Muscle layer of colon (tissue), 2 donors: ENCODE data around the gene AGBL1.

Experiments
- H3K27ac ChIP-seq: one replicate; pipeline ENCODE4 v1.7.0; 2013; ENCODE audit warnings: low read depth, mild to moderate bottlenecking, low read length, moderate library complexity
- H3K27me3 ChIP-seq, 2 donors: one replicate each; pipeline ENCODE4 v1.7.0; 2013; ENCODE audit warnings: low read length in 2 of 2, mild to moderate bottlenecking in 2 of 2; ENCODE audit not compliant: insufficient read depth in 2 of 2, control insufficient read depth in 1 of 2
- H3K36me3 ChIP-seq: one replicate; pipeline ENCODE4 v1.7.0; 2013; ENCODE audit warnings: mild to moderate bottlenecking, low read length; ENCODE audit not compliant: insufficient read depth
- H3K4me1 ChIP-seq: one replicate; pipeline ENCODE4 v1.7.0; 2013; ENCODE audit warnings: mild to moderate bottlenecking, low read length; ENCODE audit not compliant: insufficient read depth
- H3K4me3 ChIP-seq, 2 donors: one replicate each; pipeline ENCODE4 v1.7.0; 2013; ENCODE audit warnings: low read length in 2 of 2, low read depth in 1 of 2, mild to moderate bottlenecking in 1 of 2, moderate library complexity in 1 of 2
- H3K9ac ChIP-seq: one replicate; pipeline ENCODE4 v1.7.0; 2013; ENCODE audit warnings: low read length
- H3K9me3 ChIP-seq: one replicate; pipeline ENCODE4 v1.7.0; 2013; ENCODE audit warnings: mild to moderate bottlenecking, low read length
- donor health status: abdominal sarcoma.
- donor health status: Adenocarcinoma of cecum.

The AGBL1 gene

DNA sequence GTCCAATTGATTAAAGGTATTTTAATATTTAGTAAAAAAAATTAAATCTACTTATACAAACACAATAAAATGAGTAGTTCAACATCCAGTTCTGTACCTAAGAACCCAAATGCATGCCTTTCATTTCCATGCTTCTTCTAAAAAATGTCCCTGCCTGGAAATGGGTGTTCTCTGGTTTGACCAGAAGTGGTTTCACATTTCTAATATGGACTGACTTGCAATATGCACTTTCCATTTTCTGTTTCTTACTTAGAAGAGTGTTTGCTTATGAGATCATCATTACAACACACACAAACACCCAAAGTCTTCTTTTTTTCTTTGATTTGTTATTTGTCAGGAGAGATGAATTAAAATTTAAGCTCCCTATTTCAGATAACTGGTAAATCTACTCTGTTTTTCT, 879.6 kb downstream of the AGBL1 start:
- no peak overlapping the region for H3K4me3 ChIP-seq
- H3K9me3 ChIP-seq = no peaks in the 10 kb centered on the region
- no peak overlapping the region for H3K9ac ChIP-seq
- H3K36me3 ChIP-seq = no peaks in the 10 kb centered on the region
- no peaks in the 10 kb centered on the region for H3K27me3 ChIP-seq
- no peaks in the 10 kb centered on the region for H3K4me1 ChIP-seq
- H3K27ac ChIP-seq = no peak overlapping the region

DNA sequence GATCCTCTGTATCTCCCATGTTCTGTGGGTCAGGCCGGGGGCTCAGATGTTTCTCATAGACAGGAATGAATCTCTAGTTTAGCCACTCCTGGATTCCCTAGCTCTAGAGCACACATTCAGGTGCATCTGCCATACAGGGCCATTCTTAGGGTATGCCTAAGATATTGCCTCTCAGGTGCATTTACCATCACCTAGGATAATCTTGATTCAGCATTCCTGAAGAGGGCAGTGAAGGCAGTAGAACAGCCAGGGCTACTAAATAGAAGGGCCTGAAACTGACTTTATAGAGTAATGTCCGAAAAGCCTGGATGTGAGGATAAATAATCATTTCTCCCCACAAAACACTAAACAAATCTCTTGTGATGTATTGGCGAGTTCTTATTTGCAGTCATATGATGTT, 882.0 kb downstream of the AGBL1 start:
- no peaks in the 10 kb centered on the region for H3K27me3 ChIP-seq
- H3K4me3 ChIP-seq = no peak overlapping the region
- H3K27ac ChIP-seq = no peak overlapping the region
- no peaks in the 10 kb centered on the region for H3K36me3 ChIP-seq
- no peaks in the 10 kb centered on the region for H3K9me3 ChIP-seq
- no peaks in the 10 kb centered on the region for H3K4me1 ChIP-seq
- no peak overlapping the region for H3K9ac ChIP-seq

DNA sequence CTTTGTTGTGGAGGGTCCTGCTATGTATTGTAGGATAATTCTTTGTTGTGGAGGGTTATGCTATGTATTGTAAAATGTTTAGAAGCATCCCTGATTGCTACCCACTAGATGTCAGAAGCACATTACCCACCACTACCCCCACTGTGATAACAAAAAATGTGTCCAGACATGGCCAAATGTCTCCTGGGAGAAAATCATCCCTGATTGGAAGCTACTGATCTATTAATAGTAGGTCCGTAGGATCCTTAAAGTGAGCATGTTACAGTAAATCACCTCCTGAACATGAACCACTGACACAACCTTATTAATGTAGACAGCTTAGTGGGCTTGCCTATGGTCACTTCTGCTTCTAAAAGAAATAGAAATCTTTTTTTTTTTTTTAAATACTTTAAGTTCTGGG, 884.6 kb downstream of the AGBL1 start:
- Histone ChIP-seq H3K36me3 (no peaks in the 10 kb centered on the region), H3K27ac (no peak overlapping the region), H3K9me3 (no peaks in the 10 kb centered on the region), H3K9ac (no peak overlapping the region), H3K4me3 (no peak overlapping the region), H3K4me1 (no peaks in the 10 kb centered on the region), H3K27me3 (no peaks in the 10 kb centered on the region)

DNA sequence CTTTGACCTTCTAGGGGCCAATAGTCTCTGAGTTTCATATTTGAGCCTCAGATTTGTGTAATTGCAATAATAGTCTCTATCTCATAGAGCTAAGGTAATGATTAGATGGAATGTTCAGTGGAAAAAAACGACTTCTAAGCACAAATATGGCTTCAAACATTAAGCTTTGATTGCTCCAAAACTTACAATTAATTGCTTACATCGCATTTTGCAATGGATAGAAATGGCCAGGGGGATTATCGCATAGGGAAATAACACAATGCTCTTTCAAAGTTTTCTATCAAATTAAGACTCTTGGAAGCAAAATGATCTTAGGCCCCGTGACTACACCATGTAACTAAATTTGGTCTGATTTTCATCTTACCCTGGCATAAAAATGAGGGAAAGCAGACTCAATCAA, 888.6 kb downstream of the AGBL1 start:
- Histone ChIP-seq H3K4me3 (no peak overlapping the region), H3K9ac (no peak overlapping the region), H3K36me3 (no peaks in the 10 kb centered on the region), H3K27ac (no peak overlapping the region), H3K9me3 (no peaks in the 10 kb centered on the region), H3K27me3 (no peaks in the 10 kb centered on the region), H3K4me1 (no peaks in the 10 kb centered on the region)

DNA sequence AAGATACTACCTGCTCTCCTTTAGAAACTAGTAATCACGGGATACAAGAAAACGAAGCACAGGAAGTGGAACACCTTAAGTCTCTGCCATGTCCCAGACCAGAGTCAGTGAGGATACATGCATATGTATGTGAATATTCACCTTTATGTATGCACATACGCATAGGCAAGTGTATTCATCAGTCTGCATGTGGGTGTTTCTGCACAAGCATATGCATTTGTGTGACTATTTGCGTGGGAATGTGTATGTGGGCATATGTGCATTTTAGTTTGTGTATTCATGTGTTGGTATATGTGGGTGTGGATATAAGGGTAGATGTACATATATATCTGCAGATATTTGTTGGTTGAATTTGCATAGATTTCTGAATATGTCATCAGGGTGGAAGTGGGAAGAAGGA, 889.7 kb downstream of the AGBL1 start:
- H3K9ac ChIP-seq = no peak overlapping the region
- no peak overlapping the region for H3K4me3 ChIP-seq
- H3K4me1 ChIP-seq = no peaks in the 10 kb centered on the region
- no peak overlapping the region for H3K27ac ChIP-seq
- no peaks in the 10 kb centered on the region for H3K27me3 ChIP-seq
- H3K36me3 ChIP-seq = no peaks in the 10 kb centered on the region
- H3K9me3 ChIP-seq = no peaks in the 10 kb centered on the region

DNA sequence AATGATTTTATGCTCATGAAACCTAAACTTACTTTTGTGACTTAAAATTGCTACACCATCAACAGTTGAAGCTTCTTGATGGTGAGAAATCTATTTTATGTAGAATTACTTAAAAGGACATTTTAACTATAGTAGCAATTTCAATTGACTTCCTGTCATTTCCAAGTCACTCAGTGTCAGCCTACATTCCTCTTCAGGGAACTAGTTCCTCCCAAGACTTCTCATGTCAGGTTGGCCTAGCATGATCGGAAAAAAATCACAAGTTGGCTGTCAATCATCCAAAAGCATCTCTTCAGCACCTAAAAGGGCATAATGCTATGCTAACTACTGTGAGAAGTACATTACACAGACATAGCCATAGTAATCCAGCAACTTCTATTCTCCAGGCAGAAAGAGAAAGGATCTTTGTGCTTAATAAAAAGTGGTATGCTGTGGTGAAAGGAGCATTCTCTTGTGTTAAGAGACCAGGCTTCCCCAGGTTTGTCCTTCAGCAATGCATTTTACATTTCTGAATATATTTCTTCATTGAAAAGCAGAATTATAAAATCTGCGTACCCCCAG, 893.7 kb downstream of the AGBL1 start:
- H3K9ac ChIP-seq = no peak overlapping the region
- no peaks in the 10 kb centered on the region for H3K4me1 ChIP-seq
- H3K9me3 ChIP-seq = no peaks in the 10 kb centered on the region
- H3K27me3 ChIP-seq = no peaks in the 10 kb centered on the region
- no peak overlapping the region for H3K27ac ChIP-seq
- no peak overlapping the region for H3K4me3 ChIP-seq
- H3K36me3 ChIP-seq = no peaks in the 10 kb centered on the region

DNA sequence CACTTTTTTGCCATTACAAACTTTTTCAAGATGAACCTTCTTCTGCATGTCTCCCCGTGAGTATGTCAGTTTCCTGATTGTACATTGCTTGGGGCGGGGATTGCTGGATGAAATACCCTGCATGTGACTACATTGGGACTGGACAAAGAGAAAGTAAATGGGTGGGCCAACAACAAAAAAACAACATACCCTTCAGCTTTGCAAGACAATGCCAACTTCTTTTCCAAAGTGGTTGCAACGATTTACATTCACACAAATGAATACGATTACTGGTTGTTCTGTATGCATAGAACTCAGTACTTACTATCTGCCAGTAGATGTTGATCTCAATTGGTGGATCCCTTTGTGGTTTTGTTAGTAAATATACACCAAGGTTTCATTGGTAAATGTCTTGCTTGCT, 908.4 kb downstream of the AGBL1 start:
- no peaks in the 10 kb centered on the region for H3K36me3 ChIP-seq
- H3K4me3 ChIP-seq = no peak overlapping the region
- H3K9ac ChIP-seq = no peak overlapping the region
- H3K4me1 ChIP-seq = no peaks in the 10 kb centered on the region
- H3K27ac ChIP-seq = no peak overlapping the region
- H3K27me3 ChIP-seq = no peaks in the 10 kb centered on the region
- H3K9me3 ChIP-seq = no peaks in the 10 kb centered on the region

DNA sequence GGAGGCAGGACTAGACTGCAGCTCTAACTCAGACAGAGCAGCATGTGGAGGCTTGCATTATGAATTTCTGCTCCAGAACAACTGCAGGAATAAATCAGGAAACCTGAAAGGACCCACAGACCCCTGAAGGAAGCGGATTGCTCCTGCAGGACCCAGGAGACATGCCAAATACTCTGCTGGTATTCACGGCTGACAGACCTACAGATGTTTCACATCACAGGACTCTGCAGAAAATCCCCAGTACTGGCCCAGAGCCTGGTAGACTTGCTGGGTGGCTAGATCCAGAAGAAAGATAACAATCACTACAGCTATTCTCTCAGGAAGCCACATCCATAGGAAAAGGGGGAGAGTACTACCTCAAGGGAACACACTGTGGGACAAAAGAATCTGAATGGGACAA, 942.1 kb downstream of the AGBL1 start:
- Histone ChIP-seq H3K9ac (no peak overlapping the region), H3K36me3 (no peaks in the 10 kb centered on the region), H3K4me1 (no peaks in the 10 kb centered on the region), H3K27me3 (no peaks in the 10 kb centered on the region), H3K9me3 (no peaks in the 10 kb centered on the region), H3K4me3 (no peak overlapping the region), H3K27ac (no peak overlapping the region)

DNA sequence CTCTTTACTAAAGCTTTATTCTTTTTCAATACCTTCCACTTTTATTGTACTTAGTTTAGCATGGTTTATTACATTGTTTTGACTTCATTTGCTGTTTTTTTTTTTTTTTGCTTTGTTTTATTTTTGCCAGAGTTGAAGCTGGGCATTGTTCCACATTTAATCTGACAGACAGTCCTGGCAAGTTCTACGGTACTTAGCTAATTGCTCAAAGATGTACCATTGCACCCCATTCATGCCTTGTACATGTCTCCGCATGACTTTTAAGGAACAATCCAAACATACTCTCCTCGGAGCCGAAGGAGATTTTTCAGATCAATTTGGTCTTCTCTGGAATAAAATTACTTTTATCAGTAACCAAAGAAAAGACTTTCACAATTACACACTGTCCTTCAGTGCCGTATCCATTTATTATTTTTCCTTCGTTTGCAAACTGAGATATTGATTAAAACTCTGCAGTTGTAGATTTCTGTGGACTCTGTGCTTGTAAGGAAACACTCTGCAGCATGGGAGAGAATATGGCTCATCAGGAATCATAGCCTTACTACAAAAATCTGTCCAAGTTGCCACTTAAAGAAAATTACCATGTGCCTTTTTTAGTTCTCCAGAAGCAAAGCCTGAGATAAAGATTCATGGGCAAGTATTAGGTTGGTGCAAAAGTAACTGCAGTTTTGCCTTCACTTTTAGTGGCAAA, 952.0 kb downstream of the AGBL1 start:
- Histone ChIP-seq H3K36me3 (no peaks in the 10 kb centered on the region), H3K4me1 (no peaks in the 10 kb centered on the region), H3K27me3 (no peaks in the 10 kb centered on the region), H3K9ac (no peak overlapping the region), H3K4me3 (no peak overlapping the region), H3K27ac (no peak overlapping the region), H3K9me3 (no peaks in the 10 kb centered on the region)

DNA sequence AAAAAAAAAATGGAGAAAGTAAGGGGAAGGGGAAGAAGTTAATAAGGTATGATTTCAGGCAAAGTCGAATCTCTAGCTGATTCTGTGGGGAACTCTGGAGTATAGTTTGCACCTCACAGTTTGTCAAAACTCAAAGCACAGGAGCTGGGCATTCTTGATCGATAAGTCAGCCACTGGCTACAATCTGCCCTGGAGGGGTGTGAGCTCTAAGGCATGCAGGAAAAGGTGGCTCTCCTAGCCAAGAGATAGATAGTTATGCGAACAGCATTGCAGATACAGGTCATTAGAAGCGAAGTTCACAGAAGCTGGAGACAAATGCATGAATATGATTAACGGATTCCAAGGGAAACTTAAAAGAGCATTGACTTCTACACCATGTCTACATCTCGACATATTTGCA, 952.6 kb downstream of the AGBL1 start:
- Histone ChIP-seq H3K36me3 (no peaks in the 10 kb centered on the region), H3K27ac (no peak overlapping the region)

DNA sequence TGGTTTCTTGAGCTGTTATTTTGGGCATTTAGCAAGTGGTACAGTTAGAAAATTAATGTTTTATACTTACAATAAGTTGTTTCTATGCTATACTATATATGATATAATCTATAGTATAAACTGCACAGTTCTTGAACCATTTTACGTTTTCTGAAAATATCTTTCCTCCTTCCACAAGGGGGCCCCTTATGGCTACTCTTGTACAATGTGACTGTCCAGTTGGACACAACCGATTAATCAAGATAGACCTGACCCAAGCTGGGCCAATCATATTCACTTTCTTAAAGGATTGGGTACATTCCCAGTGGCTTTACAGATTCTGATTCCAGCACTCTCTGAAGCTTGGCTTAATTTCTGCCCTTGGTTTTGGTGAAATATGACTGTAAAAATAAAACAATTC, 953.4 kb downstream of the AGBL1 start:
- H3K9ac ChIP-seq = no peak overlapping the region
- H3K36me3 ChIP-seq = no peaks in the 10 kb centered on the region
- no peaks in the 10 kb centered on the region for H3K4me1 ChIP-seq
- no peak overlapping the region for H3K4me3 ChIP-seq
- H3K27me3 ChIP-seq = no peaks in the 10 kb centered on the region
- H3K9me3 ChIP-seq = no peaks in the 10 kb centered on the region
- no peak overlapping the region for H3K27ac ChIP-seq

More for the DNA sequence above, 952.6 kb downstream of the AGBL1 start:
- H3K27me3 ChIP-seq = no peaks in the 10 kb centered on the region
- H3K4me3 ChIP-seq = no peak overlapping the region
- H3K9ac ChIP-seq = no peak overlapping the region
- no peaks in the 10 kb centered on the region for H3K4me1 ChIP-seq
- H3K9me3 ChIP-seq = no peaks in the 10 kb centered on the region

DNA sequence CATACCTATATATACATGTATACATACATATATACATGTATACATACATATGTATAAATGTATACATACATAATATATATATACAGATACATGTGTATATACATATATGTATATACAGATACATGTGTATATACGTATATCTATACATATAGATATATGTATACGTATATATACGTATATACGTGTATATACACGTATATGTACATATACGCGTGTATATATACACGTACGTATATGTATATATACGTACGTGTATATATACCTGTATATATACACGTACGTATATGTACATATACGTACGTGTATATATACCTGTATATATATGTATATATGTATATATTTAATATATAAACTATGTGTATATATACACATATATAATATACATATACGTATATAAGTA, 955.2 kb downstream of the AGBL1 start:
- no peak overlapping the region for H3K27ac ChIP-seq
- no peak overlapping the region for H3K9ac ChIP-seq
- H3K4me1 ChIP-seq = no peaks in the 10 kb centered on the region
- no peaks in the 10 kb centered on the region for H3K9me3 ChIP-seq
- H3K4me3 ChIP-seq = no peak overlapping the region
- H3K27me3 ChIP-seq = no peaks in the 10 kb centered on the region
- no peaks in the 10 kb centered on the region for H3K36me3 ChIP-seq
